Posterior vena cava (tissue), 2 donors: ENCODE results near the gene FBH1. TPM values are rescaled to one million over a fixed set of nuclear protein-coding genes. Genes with fewer than 3 reads are reported as not detected.
A peak's percentile ranks its signal among the peaks of the same experiment; 100 is the strongest.
"Not testable (repeated sequence)": the region's sequence is repeated elsewhere in the genome, so short reads cannot be mapped to it uniquely, and the experiment has no call there.

Experiments
- DNase-seq: peaks from one replicate; pipeline ENCODE4 v3.0.0-alpha.2; 2020; ENCODE audit warnings: low spot score
- intact Hi-C, 2 donors: fragments of 100-400 bp; cut with DNase I; formaldehyde crosslinking; loops; one replicate each; pipeline versions ENCODE4 v1.14.1 to v1.14.2; 2022 to 2023
- total RNA-seq, 2 donors: library from RNA; stranded (reverse); fragmentation: NEBNext Ultra II Directional; extraction: Animal tissue kit (Norgen Biotek cat#: 25700); gene quantifications; one replicate each; pipeline ENCODE4 v1.2.1, GENCODE V29; 2021
- donor health status: DM: yes; HTN: yes; CAD: no.
- donor health status: DM: yes; HTN: yes; CAD: no.

Gene FBH1
- total RNA-seq, 2 donors from 2014 or later = 75.1 to 78.6 TPM

DNA sequence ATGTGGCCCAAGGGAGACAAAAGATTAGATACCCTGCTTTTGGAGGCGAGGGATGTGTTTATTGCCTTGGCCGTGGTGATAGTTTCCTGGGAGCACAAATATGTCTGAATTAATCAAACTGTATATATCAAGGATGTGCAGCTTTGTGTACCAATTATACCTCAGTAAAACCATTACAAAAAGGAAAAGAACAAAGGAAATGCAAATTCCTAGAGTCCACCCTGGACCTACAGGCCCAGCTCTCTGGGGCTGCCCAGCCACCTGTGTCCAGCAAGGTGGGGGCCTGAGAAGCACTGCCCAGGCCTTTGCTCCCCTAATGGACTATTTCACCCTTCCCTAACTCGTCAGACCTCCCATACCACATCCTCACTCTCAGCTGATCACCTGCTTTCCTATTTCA is 20.9 kb upstream of the FBH1 start:
- intact Hi-C loops = no loop called here
- DNase-seq = no peak

DNA sequence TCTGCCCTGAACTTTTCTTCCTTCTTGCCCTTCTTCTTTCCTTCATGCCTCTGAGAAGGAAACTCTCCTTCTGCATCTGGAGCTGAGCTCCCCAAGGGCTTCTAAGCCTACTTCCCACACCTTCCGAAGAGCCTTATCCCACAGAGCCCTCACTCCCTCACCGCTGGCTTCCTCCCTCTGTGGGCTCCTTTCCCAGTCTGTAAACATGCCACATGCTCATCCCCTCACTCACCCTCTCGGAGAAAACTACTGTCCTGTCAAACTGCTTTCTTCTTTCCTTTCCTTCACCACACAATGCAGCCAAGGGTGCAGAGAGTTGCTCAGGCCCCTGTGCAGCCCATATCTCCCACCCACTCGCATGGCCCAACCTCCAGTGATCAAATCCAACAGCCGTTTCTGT is 18.4 kb upstream of the FBH1 start:
- intact Hi-C loops = loop anchor here (5.0 to 10.0 kb wide), 2 partner anchors 54 to 57 kb away; partner anchors contain the start of gene GDI2 (in 1 of the 2)
- DNase-seq = no peak

DNA sequence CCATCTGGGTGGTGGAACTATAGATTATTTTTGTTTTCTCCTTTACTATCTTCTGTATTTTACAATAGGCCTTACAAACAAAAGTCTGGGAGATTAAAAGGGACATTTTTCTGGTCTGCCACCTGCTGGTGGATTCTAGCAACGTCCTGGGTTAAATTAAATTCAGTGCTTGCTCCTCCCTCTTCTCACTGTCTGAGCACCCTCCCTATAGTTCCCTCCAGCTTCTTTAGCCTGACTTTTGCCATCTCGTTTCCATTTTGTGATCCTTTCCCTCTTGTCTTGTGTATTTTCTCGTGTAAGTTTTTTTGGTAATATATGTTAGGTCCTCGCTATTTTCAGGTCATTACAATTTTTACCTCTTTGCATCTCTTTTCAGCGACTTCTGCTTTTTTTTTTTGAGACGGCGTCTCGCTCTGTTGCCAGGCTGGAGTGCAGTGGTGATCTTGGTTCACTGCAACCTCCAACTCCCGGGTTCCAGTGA is 16.5 kb upstream of the FBH1 start:
- intact Hi-C loops = loop anchor here (5.0 to 10.0 kb wide), 2 partner anchors 56 to 59 kb away; partner anchors contain the start of gene GDI2 (in 1 of the 2)
- no peak for DNase-seq

DNA sequence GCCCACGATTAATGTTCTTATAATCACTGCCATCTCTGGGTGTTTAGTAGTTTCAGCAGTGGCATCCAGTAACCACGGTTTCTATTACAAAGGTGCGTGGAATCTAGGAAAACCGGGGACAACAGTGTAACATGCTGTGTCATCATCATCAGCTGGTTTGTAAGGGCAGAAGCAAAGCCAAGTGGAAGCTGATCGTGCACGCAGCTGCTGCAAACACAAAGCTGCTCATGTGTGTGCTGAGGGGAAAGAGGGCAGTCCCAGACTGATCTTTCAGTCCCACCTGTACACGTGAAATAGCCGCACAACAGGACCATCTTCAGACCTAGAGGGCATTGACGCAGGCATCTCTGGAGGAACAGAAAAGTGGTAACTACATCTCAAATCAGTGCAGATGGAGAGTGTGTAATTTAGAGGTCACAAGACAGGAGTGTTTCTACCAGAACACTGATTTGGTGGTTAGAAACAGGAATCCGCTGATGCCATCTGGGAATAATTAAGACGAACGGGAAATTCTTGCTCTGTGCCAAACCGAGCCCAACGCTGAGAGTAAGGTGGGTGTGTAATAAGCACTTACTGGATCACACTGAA is 13.8 kb upstream of the FBH1 start:
- intact Hi-C loops = loop anchor here in 1 of 2 donors (10.0 kb wide), 1 partner anchor 61 kb away; the partner anchor contains the start of gene GDI2
- no peak for DNase-seq

DNA sequence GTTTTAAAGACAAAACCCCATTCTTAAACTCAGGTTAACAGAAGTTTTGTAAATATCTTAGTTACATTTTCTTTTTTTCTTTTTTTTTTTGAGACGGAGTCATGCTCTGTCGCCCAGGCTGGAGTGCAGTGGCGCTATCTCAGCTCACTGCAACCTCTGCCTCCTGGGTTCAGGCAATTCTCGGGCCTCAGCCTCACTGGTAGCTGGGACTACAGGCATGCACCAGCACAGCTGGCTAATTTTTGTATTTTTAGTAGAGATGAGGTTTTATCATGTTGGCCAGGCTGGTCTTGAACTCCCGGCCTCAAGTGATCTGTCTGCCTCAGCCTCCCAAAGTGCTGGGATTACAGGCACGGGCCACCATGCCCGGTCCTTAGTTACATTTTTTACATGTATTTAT is 13.0 kb upstream of the FBH1 start:
- intact Hi-C loops = loop anchor here in 1 of 2 donors (10.0 kb wide), 1 partner anchor 62 kb away; the partner anchor contains the start of gene GDI2
- DNase-seq = not testable (repeated sequence)

DNA sequence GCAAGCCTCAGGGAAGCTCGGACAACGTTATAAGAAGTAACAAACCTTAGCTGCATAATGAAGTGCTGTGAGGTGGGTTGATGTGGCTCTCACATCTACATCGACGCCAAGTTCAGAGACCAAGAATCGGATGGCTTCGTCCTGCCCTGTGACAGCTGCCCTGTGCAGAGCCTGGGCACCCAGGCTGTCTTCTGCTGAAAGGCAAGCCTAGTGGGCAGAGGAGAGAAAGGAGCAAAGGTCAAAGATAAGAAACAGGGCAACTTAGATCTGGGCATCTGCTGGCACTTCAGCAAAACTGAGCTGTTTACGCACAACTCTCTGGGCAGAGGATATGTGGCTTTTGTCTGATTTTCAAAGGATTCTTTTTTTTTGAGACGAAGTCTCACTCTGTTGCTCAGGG is 7.1 kb upstream of the FBH1 start:
- DNase-seq = no peak
- intact Hi-C loops = no loop called here

DNA sequence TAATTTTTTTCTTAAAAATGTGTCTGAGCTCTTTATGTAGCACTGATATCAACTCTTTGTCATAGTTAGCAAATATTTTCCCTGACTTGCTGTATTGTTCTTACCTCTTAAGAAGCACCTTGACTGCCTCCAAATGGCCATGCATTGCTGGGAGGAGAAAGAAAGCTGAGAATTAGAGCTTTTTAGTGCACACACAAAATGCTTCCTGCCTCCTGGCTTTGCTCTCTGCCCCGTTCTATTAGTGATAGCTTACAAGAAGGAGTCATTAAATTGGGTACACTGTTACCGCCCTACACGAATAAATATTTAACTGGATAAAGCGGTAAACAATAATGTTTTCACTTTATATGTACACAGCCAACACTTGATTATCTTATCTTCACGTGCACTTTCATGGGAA is 4.4 kb upstream of the FBH1 start:
- intact Hi-C loops = no loop called here
- no peak for DNase-seq

DNA sequence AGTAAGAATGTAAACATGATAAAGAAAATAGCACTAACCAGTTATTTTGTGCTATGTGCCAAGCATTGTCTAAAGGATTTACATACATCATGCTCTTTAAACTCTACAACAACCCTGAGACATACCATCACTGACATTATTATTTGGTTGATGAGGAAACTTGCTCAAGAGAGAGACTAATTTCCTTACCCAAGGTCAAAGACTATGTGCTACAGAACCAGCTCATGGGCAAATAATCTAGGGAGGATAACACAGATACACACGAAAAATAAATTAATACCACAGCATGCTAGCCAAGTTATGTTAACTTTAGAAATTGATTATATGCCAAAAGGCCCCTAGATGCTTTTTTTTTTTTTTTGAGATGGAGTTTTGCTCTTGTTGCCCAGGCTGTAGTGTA is 3.0 kb upstream of the FBH1 start:
- no peak for DNase-seq
- intact Hi-C loops = no loop called here

DNA sequence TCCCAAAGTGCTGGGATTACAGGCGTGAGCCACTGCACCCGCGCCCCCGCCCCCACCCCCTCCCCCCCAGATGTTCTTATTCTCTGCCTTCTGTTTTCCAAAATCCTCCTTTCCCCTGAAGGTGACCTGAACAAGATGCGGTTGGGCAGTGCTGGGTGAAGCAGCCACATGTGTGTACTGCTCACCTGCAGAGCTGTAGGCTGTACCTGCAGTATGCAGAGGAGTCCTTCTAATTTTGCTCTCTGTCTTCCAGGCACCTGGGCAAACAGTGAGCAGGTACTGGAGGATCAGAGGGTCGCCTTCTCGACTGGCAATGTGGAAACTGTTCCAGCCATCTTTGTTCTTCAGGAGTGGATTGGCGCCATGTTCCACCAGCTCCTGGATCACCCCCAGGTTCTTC is 2.4 kb upstream of the FBH1 start:
- intact Hi-C loops = no loop called here

DNA sequence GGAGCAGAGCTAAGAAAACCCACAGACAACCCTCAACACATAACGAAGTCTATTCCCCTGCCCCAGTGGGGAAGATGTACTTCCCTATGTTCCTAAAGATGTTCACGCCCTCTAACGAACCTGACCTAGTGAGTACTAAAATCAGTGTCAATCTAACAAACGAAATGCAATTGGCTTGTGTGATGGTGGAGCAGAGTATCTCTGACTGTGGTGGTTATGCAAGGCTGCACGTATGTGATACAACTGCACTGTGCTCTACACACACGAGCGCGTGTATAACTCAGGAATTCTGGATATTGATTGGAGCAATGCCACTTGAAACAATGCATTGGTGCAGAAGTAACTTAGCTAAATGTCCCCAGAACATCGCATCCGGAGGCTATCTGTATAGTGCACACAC is 1.7 kb upstream of the FBH1 start:
- intact Hi-C loops = no loop called here
- no peak for DNase-seq

More for the DNA sequence above, 2.4 kb upstream of the FBH1 start:
- DNase-seq = no peak

DNA sequence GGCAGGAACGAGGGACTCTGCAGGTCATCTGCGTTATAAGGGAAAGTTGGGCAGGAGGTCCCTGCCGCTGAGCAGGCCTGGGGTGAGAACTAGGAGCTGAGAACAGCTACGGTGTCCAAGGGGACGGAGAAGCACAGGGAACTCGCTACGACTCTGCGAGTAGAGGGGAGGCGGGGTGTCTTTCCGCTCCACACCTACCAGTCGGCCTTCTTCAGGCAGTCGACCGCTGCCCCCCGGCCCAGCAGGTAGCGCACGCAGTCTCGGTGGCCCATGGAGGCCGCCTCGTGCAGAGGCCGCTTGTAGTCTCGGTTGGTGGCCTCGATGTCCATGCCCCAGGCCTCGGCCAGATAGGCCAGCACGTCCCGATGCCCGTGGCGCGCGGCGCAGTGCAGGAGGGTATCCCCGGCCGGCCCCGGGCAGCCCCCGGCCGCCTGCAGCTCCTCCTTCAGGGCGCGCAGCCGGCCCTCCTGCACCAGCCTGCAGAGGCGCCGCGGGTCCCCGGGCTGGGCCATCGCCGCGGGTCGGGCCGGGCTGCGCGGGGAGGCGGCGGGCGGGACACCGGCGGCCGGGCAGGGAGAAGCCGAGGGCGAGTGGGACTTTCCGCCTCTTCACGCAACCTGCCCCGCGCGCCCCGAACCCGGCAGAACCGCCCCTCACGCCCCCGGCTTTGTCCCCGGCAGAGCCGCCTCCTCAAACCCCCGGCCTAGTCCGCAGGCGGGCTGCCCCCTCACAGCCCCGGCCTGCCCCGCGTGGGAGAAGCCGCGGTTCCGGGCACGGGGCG is 1.0 kb upstream of the FBH1 start:
- no peak for DNase-seq
- intact Hi-C loops = no loop called here

DNA sequence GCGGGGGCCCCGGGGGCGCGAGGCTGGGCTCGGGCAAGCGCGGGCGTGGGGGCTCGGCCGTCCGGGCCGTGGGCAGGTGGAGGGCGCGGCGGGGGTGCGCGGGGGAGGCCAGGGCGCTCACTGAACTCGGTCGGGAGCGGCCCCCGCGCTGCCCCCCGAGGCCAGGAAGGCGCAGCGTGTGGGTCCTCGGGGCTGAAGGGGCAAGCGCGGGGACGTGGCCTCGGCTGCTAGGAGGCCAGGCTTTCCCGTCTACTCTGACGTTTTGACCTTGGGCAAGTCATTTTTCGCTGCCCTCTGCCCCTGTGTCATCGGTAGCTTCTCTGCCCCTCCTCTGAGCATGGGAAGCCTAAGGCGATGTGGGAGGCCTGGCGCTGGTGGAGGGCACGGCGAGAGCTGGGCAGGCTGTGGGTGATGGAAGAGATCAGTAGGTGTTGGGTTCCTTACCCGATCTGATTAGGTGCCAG is 441 bp downstream of the FBH1 start:
- intact Hi-C loops = no loop called here
- no peak for DNase-seq

DNA sequence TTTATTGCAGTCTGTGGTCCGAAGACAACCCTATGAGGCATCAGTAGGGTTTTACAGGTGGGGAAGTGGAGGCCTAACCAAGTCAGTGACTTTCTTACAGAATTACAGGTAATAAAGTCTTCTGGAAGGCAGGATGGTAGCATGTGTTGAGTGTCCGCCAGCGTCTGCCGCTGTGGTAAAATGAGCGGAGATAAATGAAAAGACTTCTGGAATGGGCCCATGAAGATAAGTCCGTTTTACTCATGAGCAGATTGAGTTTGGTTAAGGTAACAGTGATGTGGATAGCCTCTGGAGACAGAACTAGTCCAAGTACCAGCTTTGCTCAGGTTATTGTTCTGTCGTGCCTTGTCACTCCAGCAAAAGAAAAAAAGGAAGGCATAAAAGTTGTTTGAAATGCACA is 966 bp downstream of the FBH1 start:
- DNase-seq = peak; percentile 26
- intact Hi-C loops = no loop called here

DNA sequence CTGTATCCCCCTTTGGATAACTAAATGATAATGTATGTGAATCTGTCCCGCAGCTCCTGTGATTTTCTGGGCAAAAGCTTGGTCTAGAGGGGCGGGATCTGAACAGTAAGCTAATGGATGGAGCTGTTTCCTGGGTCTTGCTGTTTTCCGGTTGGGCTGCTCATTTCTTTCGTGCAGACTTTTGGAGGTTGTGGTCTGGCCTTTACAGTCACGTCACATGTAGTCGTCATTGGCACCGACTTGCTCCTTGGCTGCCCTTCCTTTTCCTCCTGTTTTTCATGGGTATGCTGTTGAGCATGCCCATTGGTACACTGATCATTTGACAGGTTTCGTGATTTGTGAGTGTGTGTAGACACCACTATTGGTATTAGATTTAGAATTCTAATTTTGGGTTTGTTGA is 2.0 kb downstream of the FBH1 start:
- intact Hi-C loops = no loop called here
- DNase-seq = peak; percentile 24

DNA sequence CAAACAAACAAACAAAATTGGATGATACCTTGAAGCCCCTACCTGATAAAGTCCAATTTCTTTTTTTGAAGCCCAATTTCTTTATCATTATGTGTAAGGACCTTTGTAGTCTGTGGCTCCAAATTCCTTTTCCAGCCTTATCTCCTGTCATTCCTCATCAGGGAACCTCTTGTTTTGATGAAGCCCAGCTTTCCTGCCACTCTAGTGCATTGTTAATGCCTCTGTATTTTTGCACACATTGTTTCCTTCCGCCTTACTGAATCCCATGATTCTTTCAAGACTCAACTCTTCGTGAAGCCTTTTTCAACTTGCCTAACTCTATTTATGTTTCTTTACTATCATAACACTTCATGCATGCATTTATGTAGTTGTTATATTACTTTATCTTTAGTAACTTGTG is 3.3 kb downstream of the FBH1 start:
- intact Hi-C loops = no loop called here
- DNase-seq = no peak

DNA sequence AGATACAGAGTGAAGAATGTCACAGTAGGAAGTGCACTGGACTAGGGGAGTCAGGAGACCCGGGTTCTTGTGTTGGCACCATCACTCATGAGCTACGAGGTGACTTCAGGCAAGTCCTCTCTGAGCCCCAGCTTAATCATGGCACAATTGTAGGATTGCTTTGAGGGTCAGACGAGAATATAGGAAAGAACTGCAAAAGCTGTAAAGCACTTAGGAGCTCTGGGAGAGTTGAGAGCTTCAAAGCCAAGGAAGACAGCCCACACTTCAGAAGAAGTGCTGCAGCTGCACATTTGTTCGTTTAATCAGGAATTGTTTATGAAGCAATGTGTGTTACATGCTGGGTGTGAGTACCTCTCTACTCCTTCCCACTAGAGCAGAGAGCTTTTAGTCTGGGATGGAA is 4.4 kb downstream of the FBH1 start:
- DNase-seq = no peak
- intact Hi-C loops = no loop called here

DNA sequence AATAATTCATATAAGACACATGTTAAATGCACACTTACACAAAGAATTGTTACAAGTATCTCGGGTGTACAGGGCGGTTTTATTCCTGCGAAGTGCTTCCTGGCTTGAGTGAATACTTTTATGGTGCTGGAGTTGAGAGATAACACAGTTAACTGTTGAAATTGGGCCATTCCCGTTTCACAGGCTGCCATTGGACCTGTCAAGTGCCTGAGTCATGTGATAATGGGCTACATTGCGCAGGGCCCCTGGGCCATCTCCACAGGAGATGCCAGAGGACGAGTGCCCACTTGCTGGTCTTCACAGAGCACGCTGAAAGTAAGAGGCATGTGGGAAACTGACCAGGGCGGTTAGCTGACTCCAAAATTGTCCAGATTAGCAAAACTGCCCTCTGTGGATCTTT is 4.8 kb downstream of the FBH1 start:
- DNase-seq = peak; percentile 53
- intact Hi-C loops = no loop called here

DNA sequence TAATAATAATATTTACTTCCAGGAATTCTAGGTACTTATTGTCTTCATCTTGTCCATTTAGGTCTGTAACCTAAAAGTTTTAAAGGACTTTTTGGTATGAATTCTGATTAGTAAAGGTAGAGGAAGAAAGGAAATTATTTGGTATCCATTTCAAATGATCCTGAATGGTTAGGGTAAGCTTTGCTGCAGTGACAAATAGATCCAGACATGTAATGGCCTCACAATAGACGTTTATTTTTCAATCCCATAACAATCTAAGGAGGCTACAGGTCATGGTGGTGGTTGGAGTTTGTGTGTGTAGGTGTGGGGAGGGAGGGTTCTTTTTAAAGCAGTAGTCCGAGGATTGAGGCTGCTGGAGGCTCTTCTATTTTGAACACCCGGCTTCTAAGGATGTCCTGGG is 5.3 kb downstream of the FBH1 start:
- intact Hi-C loops = no loop called here
- no peak for DNase-seq

DNA sequence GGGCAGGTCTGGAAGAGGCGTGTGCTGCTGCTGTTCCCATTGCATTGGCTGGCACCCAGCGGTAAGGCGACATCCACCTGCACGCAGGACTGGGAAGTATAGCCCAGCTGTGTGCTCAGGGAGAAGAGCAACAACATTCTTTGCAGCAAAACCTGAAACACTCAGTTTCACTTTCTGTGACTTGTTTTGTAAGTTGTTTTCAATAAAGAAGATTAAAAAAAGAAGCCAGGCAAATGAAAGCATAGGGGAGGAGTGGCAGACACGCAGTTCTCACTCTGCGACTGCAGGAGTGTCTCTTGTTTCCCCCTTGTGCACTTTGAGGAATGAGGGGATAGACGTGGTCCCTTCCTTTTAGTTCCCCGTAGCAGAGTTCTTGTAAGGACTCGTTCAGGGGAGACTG is 5.8 kb downstream of the FBH1 start:
- intact Hi-C loops = no loop called here
- DNase-seq = peak; percentile 18

DNA sequence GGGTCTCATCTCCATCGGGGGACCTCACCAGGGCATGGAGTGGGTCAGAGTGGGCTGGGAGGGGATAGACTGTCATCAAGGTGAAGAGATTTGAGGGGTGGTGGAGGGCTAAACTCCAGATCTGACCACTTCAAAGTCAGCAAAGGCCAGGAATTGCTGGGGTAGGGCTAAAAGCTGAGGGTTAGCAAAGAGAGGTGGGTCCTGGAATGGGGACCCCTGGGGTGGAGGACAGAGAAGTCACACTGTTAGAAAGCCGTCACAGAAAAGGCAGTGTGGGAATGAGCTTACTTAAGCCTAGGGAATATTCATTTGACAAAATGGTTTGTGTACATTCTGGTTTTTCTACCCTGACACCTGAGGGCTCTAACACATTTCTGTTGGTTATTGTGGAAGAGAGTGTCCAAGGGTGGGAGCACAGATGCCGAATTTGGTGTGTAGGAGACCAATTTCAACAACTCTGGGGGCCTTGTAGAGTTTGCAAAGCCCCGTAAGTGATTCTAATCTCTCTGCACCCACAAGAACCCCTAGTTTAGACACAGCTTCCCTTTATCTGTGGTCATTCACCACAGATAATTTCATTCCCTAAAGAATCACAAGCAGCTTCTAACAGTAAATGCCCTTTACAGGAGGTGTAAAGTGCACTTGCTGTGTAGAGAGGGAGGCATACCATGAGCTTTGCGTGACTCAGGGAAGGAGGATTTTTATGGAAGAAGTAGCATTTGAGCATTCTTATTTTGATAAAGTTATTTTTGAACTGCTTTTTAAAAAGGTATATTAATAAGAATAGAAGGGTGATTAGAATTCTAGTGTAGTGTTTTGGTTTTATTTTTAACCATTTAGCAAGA is 6.4 kb downstream of the FBH1 start:
- DNase-seq = peak; percentile 22
- intact Hi-C loops = no loop called here
